ENCODE data around the gene BPIFA1. TPM values are rescaled to one million over a fixed set of nuclear protein-coding genes. Genes with fewer than 3 reads are reported as not detected.

Gene BPIFA1
- total RNA-seq, 6 experiments from 2014 or later: not detected

DNA sequence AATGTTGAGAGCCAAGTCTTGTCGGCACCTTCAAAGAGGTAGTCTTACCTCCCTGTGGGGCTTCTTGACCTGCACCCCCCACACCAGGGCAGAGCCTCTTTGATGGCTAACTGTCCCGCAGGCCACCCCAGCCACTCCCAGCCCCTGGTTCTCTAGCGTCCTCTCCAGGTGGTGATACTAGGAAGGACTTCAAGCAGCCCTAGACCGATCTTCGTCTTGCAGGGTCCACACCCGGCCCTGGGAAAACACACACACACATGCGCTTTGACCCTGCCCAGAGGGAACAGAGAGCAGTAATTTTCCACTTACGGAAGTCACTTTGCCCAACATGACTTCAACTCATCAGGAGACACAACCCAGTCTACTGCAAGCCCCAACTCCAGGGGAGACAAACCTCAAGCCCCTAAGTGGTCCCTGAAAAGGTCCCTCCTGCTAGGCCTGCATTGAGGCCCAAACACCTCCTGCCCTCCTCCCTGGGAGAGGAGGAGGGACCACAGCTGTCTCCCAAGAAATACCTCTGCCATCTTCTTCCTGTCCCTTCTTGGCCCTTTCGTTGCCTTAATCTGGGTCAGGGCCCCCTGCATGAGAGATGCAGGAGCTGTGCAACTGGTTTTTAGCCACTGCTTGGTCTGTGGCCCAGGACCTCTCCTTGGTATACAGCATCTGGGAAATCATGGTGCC is 44.3 kb downstream of the BPIFA1 start:
- WGBS (ENCODE audit: insufficient coverage, low coverage, low lambda C conversion rate, missing lambda C conversion rate): 67% methylated on average over 5 of the region's 9 CpGs
- ATAC-seq (no peak), DNase-seq (no peak)

DNA sequence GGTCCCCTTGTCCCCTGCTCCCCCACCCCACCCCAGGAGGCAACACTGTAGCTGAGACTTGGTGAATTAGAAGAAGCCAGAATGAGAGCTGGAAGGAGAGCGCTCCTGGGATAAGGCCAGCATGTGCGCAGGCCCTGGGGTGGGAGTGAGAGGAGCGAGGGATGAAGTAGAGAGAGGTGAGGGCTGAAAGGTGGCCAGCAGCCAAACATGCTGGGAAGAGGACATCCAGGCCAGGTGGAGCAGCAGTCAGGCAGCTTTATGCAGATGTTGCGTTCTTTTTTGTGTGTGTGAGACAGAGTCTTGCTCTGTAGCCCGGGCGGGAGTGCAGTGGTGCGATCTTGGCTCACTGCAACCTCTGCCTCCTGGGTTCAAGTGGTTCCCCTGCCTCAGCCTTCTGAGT is 45.0 kb downstream of the BPIFA1 start:
- Histone ChIP-seq H3K27ac (no peak overlapping the region), H3K36me3 (no peaks in the 10 kb centered on the region), H3K27me3 (no peaks in the 10 kb centered on the region), H3K9me3 (no peaks in the 10 kb centered on the region), H3K4me1 (no peaks in the 10 kb centered on the region), H3K4me3 (no peak overlapping the region)
- no peak for DNase-seq
- intact Hi-C loops (cut with DNase I): loop anchor here (10.0 kb wide), 2 partner anchors 176 to 366 kb away; no protein-coding TSS in a partner anchor
- ATAC-seq: no peak
- no CpG with 5 or more reads among the region's 7 CpGs for WGBS (ENCODE audit: insufficient coverage, low coverage, low lambda C conversion rate, missing lambda C conversion rate)
- TF ChIP-seq, protein P1, sequence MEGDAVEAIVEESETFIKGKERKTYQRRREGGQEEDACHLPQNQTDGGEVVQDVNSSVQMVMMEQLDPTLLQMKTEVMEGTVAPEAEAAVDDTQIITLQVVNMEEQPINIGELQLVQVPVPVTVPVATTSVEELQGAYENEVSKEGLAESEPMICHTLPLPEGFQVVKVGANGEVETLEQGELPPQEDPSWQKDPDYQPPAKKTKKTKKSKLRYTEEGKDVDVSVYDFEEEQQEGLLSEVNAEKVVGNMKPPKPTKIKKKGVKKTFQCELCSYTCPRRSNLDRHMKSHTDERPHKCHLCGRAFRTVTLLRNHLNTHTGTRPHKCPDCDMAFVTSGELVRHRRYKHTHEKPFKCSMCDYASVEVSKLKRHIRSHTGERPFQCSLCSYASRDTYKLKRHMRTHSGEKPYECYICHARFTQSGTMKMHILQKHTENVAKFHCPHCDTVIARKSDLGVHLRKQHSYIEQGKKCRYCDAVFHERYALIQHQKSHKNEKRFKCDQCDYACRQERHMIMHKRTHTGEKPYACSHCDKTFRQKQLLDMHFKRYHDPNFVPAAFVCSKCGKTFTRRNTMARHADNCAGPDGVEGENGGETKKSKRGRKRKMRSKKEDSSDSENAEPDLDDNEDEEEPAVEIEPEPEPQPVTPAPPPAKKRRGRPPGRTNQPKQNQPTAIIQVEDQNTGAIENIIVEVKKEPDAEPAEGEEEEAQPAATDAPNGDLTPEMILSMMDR (IDR thresholded peaks at IDR 0.05): no peak

More for the DNA sequence above, 44.3 kb downstream of the BPIFA1 start:
- H3K27ac ChIP-seq: no peak overlapping the region
- H3K9me3 ChIP-seq: no peaks in the 10 kb centered on the region
- H3K27me3 ChIP-seq: no peaks in the 10 kb centered on the region
- H3K4me3 ChIP-seq: no peak overlapping the region
- TF ChIP-seq, protein P1 (IDR thresholded peaks at IDR 0.05): no peak
- TF ChIP-seq POLR2A (IDR thresholded peaks at IDR 0.05): no peak
- H3K4me1 ChIP-seq: no peaks in the 10 kb centered on the region
- intact Hi-C loops (cut with DNase I): loop anchor here (10.0 kb wide), 2 partner anchors 175 to 365 kb away; no protein-coding TSS in a partner anchor
- no peaks in the 10 kb centered on the region for H3K36me3 ChIP-seq

DNA sequence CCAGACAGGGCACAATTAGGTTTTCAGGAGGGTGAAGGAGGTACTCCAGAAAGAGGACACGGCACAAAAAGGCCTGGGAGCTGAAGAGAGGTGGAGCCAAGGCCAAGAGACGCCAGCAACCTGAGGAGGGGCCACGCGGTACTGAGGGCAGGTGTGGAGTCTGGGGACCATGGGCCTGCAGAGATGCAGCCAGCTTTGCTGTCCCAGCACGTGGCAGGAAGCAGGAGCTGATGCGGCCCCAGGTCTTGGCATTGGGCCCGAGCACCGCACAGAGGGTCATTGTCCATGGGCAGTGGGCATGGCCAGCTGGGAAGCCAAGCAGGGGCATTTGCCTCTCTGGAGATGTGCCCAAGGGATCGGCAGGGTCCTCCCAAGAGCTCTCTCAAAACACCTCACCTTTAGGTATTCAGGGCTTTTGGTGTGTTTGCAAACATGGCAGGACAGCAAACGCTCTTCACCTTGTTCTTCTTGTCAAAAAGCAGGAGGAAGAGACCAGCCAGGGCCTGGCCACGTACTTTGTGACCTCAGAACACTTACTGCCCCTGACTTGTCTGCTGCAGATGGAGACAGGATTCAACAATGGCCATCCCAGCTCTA is 45.9 kb downstream of the BPIFA1 start:
- no peak for ATAC-seq
- TF ChIP-seq, protein P1 (IDR thresholded peaks at IDR 0.05): no peak
- TF ChIP-seq POLR2A (IDR thresholded peaks at IDR 0.05): no peak
- 73% methylated on average over 6 of the region's 11 CpGs for WGBS (ENCODE audit: insufficient coverage, low coverage, low lambda C conversion rate, missing lambda C conversion rate)
- no peak overlapping the region for H3K27ac ChIP-seq
- intact Hi-C loops (cut with DNase I): loop anchor here (10.0 kb wide), 2 partner anchors 177 to 367 kb away; no protein-coding TSS in a partner anchor
- no peaks in the 10 kb centered on the region for H3K9me3 ChIP-seq
- H3K36me3 ChIP-seq: no peaks in the 10 kb centered on the region
- no peaks in the 10 kb centered on the region for H3K27me3 ChIP-seq
- no peak for DNase-seq
- no peaks in the 10 kb centered on the region for H3K4me1 ChIP-seq
- H3K4me3 ChIP-seq: no peak overlapping the region

DNA sequence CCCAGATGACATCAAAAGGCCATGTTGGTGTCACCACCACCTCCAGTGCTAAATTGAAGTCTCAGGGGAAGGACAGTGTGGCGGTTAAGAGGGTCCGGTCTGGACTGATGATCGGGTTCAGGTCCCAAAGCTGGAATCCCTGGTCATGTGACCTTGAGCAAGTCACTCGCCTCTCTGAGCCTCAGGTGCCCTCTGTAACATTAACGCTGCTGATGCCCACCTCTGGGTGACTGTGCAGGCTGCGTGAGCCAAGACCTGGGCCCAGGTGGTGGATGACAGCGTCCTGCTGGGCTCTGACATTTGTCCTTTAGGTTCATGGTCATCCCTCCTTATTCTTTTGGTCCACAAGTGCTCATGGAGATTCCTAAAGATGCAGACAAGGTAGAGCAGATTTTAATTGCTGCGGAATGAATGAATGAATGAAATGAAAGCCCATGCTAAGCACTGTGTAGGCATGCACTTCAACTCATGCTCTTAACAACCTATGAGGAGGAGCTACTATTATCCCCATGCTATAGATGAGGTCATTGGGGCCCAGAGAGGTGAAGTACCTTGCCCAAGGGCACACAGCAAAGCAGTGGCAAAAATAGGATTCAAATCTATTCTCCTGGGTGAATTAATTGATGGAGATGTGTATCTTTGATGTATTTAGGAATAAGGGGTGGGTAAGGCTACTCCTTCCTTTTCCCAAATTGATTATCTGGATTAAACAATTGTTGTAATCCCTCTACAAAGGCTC is 46.6 kb downstream of the BPIFA1 start:
- no peak overlapping the region for H3K4me3 ChIP-seq
- no peaks in the 10 kb centered on the region for H3K9me3 ChIP-seq
- no peaks in the 10 kb centered on the region for H3K27me3 ChIP-seq
- no peak overlapping the region for H3K27ac ChIP-seq
- intact Hi-C loops (cut with DNase I): loop anchor here (10.0 kb wide), 2 partner anchors 178 to 368 kb away; no protein-coding TSS in a partner anchor
- TF ChIP-seq, protein P1 (IDR thresholded peaks at IDR 0.05): no peak
- no peak for TF ChIP-seq POLR2A (IDR thresholded peaks at IDR 0.05)
- 53% methylated on average over 2 of the region's 8 CpGs for WGBS (ENCODE audit: insufficient coverage, low coverage, low lambda C conversion rate, missing lambda C conversion rate)
- DNase-seq (no peak), ATAC-seq (no peak)
- H3K4me1 ChIP-seq: no peaks in the 10 kb centered on the region
- H3K36me3 ChIP-seq: no peaks in the 10 kb centered on the region
